Heart right ventricle (tissue), 16 donors: ENCODE data around the gene TXNDC16. TPM values are rescaled to one million over a fixed set of nuclear protein-coding genes. Genes with fewer than 3 reads are reported as not detected.
A peak's percentile ranks its signal among the peaks of the same experiment; 100 is the strongest.
"Not testable (repeated sequence)": the region's sequence is repeated elsewhere in the genome, so short reads cannot be mapped to it uniquely, and the experiment has no call there.

Source experiments
- ATAC-seq, 8 donors: fragments of 200-7000 bp; cut with Tn5 transposase; one replicate each; pipeline ENCODE4 v1.9.1; 2020; ENCODE audit warnings: mild to moderate bottlenecking in 8 of 8, moderate library complexity in 8 of 8, moderate number of reproducible peaks in 1 of 8
- DNase-seq, 2 donors: peaks; one replicate each; pipeline ENCODE4 v3.0.0-alpha.2; 2020
- H3K27ac ChIP-seq, 10 donors: fragments of 200-600 bp; sonication (generic) in 2 of 10; one replicate each; pipeline versions ENCODE4 v1.5.0 to v1.8.0; 2020 to 2022; ENCODE audit warnings: mild to moderate bottlenecking in 3 of 10
- H3K27me3 ChIP-seq, 7 donors: fragments of 200-600 bp; one replicate each; pipeline ENCODE4 v1.8.0; 2021 to 2022; ENCODE audit warnings: mild to moderate bottlenecking in 2 of 7
- H3K36me3 ChIP-seq, 9 donors: fragments of 200-600 bp; sonication (generic) in 1 of 9; one replicate each; pipeline versions ENCODE4 v1.5.0 to v1.8.0; 2020 to 2022; ENCODE audit warnings: mild to moderate bottlenecking in 2 of 9
- H3K4me1 ChIP-seq, 9 donors: fragments of 200-600 bp; sonication (generic) in 1 of 9; one replicate each; pipeline versions ENCODE4 v1.5.0 to v1.8.0; 2020 to 2022; ENCODE audit warnings: mild to moderate bottlenecking in 4 of 9
- H3K4me3 ChIP-seq, 10 donors: fragments of 200-600 bp; sonication (generic) in 2 of 10; one replicate each; pipeline versions ENCODE4 v1.5.0 to v1.8.0; 2020 to 2022; ENCODE audit warnings: mild to moderate bottlenecking in 7 of 10, moderate library complexity in 2 of 10
- H3K9me3 ChIP-seq, 11 donors: fragments of 200-600 bp in 10 of 11; sonication (generic) in 2 of 11; one replicate each; pipeline versions ENCODE4 v1.5.0 to v1.8.0; 2013 to 2022; ENCODE audit warnings: mild to moderate bottlenecking in 2 of 11, control low read depth in 1 of 11, moderate library complexity in 1 of 11
- WGBS, 2 donors: extraction: QIAGEN DNeasy Blood & Tissue Kit; methylation state at CpG; one replicate each; pipeline ENCODE4 v1.1.7; 2013; ENCODE audit warnings: inconsistent platforms in 1 of 2; 5-methylcytosine and 5-hydroxymethylcytosine counted together
- intact Hi-C, 10 donors: fragments of 100-400 bp; cut with DNase I; formaldehyde crosslinking; loops; one replicate each; pipeline versions ENCODE4 v1.11.1 to v1.14.2; 2022
- polyA plus RNA-seq, 2 donors: library from polyadenylated mRNA; stranded (reverse); fragments of 200-250 nt; gene quantifications; one replicate each; pipeline ENCODE4 v1.2.3, GENCODE V29; 2013
- total RNA-seq, 10 donors: library from RNA; stranded (reverse); fragmentation: NEBNext Ultra II Directional in 3 of 10; extraction: Animal tissue kit (Norgen Biotek cat#: 25700) in 3 of 10; gene quantifications; one replicate each; pipeline versions ENCODE4 v1.2.1 to v1.2.4, GENCODE V29; 2021 to 2023
- TF ChIP-seq, protein P1 (sequence below), 9 donors: fragments of 200-600 bp; sonication (generic) in 2 of 9; IDR thresholded peaks; one replicate each; pipeline versions ENCODE4 v1.5.0 to v1.8.0; 2021 to 2022; ENCODE audit warnings: antibody characterized with exemption in 9 of 9, mild to moderate bottlenecking in 5 of 9, moderate library complexity in 1 of 9
- donor health status: Arrhythmogenic right ventricular cardiomyopathy.
- donor health status: ischemic (EF 13 %, LVEDD 7.1; RV severe dilation, severe dysfunction).
- donor health status: healthy with polysubstance abuse.
- donor health status: DM: no; HTN: yes; CAD: no.
- donor health status: DM: no; HTN: no; CAD: no.
- donor health status: ischemic (EF 25% LVEDD 6.9; RV normal size, moderate dysfunction).
- donor health status: ischemic (EF 25% LVEDD 5.7; RV mildly dilated, moderate dysfunction).
- donor health status: healthy.
- donor health status: DM: yes; HTN: yes; CAD: no.
- donor health status: Ischemic cardiomyopathy.
- donor health status: ischemic (EF 35%, LVEDD 5.7; RV mildly dilated, moderate dysfunction).
- donor health status: nonischemic (EF 11% LVEDD 7.7; RV severe dilation, severe dysfunction).
- donor health status: DM: yes; HTN: yes; CAD: no.
- donor health status: PGD.
- donor health status: ischemic (EF 29% LVEDD 5.4; RV normal size, mild dysfunction).
- donor health status: nonischemic (EF 23%, LVEDD 6.1; RV moderate dilation, normal function).

TXNDC16 gene
- total and polyA plus RNA-seq, 12 donors, result 1.2 to 6.3 (median 4.1) TPM

DNA sequence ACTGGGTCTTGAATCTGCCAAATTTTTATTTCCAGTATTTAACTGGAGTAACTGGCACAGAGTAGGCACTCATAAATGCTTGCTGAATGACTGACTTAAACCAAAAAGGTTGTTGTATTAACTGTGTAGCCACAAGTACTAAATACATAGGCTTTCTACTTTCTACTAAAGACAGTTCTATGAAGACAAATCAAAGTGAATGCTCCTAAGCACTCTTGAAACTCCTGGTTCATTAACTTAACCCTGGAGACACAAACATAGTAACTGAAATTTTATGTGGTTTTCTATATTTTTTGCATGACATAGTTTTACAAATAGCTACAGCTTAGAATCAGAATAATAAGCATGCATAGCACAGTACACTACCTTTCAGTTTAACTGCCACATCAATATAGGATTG lies 70.4 kb downstream of the TXNDC16 start:
- no peak overlapping the region for H3K4me3 ChIP-seq
- ATAC-seq, result no peak
- intact Hi-C loops, result no loop called here

DNA sequence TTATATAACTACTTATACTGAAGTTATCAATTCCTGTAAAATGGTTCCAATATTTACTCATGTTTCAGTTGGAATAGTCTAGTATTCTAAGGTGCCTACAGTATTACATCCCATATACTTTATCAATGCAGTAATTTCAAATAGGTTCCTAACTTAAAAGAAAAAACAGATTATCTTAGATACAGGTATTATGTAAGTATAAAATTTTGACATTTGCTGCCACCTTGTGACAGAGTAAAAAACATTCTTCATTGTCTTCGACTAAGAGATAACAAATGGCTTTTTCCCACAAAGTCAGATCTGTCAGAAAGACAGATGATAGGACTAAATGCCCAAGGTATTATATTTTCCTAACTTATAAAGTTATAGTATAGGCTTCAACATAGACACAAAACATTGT lies 78.7 kb downstream of the TXNDC16 start:
- Histone ChIP-seq H3K36me3 (peaks cover 0 to 30% (median 0%) of the 10 kb centered on the region in 9 donors), H3K27me3 (no peaks in the 10 kb centered on the region), H3K9me3 (peaks cover 0 to 18% (median 0%) of the 10 kb centered on the region in 11 donors), H3K4me3 (no peak overlapping the region), H3K4me1 (no peaks in the 10 kb centered on the region), H3K27ac (no peak overlapping the region)
- TF ChIP-seq, protein P1, sequence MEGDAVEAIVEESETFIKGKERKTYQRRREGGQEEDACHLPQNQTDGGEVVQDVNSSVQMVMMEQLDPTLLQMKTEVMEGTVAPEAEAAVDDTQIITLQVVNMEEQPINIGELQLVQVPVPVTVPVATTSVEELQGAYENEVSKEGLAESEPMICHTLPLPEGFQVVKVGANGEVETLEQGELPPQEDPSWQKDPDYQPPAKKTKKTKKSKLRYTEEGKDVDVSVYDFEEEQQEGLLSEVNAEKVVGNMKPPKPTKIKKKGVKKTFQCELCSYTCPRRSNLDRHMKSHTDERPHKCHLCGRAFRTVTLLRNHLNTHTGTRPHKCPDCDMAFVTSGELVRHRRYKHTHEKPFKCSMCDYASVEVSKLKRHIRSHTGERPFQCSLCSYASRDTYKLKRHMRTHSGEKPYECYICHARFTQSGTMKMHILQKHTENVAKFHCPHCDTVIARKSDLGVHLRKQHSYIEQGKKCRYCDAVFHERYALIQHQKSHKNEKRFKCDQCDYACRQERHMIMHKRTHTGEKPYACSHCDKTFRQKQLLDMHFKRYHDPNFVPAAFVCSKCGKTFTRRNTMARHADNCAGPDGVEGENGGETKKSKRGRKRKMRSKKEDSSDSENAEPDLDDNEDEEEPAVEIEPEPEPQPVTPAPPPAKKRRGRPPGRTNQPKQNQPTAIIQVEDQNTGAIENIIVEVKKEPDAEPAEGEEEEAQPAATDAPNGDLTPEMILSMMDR (IDR thresholded peaks at IDR 0.05), result peak in 8 of 9 donors; percentile 12 to 53 (median 44)
- DNase-seq (no peak), ATAC-seq (no peak)
- WGBS, 2 donors, result 13 to 28% methylated on average over 1 of the region's 1 CpG
- intact Hi-C loops, result loop anchor here in 7 of 10 donors (2.0 to 5.0 kb wide), 4 partner anchors 171 to 176 kb away; no protein-coding TSS in a partner anchor

More for the DNA sequence above, 70.4 kb downstream of the TXNDC16 start:
- H3K36me3 ChIP-seq, result peaks cover 0 to 35% (median 0%) of the 10 kb centered on the region in 9 donors
- no peak for DNase-seq
- TF ChIP-seq, protein P1 (IDR thresholded peaks at IDR 0.05), result no peak
- peaks cover 0 to 21% (median 0%) of the 10 kb centered on the region in 11 donors for H3K9me3 ChIP-seq
- no peaks in the 10 kb centered on the region for H3K27me3 ChIP-seq
- H3K4me1 ChIP-seq, result no peaks in the 10 kb centered on the region
- no peak overlapping the region for H3K27ac ChIP-seq

DNA sequence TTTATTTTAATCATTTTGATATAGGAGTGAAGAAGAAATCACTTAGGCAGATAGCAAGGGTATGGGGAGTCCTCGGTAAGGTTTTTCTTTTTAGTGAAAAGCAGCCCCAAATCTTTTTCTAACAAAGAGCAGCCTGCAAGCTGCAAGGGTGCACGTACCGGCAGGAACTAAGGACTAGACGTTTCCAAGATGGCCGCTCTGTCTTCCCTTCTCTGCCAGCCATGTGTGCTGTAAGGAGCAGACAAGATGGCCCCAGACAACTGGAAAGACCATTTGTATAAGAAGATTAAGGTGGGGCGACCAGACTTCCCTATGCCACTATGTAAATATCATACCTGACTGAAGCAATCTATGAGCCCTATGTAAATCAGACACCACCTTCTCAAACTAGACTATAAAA lies 79.6 kb downstream of the TXNDC16 start:
- no peak for ATAC-seq
- DNase-seq, result no peak
- TF ChIP-seq, protein P1 (IDR thresholded peaks at IDR 0.05), result no peak
- intact Hi-C loops, result loop anchor here in 7 of 10 donors (2.0 to 5.0 kb wide), 4 partner anchors 170 to 175 kb away; no protein-coding TSS in a partner anchor
- Histone ChIP-seq H3K4me1 (no peaks in the 10 kb centered on the region), H3K36me3 (peaks cover 0 to 31% (median 0%) of the 10 kb centered on the region in 9 donors), H3K9me3 (peaks cover 0 to 16% (median 0%) of the 10 kb centered on the region in 11 donors), H3K27ac (no peak overlapping the region), H3K4me3 (no peak overlapping the region), H3K27me3 (no peaks in the 10 kb centered on the region)
- 96 to 97% methylated on average over 6 of the region's 6 CpGs for WGBS, 2 donors

DNA sequence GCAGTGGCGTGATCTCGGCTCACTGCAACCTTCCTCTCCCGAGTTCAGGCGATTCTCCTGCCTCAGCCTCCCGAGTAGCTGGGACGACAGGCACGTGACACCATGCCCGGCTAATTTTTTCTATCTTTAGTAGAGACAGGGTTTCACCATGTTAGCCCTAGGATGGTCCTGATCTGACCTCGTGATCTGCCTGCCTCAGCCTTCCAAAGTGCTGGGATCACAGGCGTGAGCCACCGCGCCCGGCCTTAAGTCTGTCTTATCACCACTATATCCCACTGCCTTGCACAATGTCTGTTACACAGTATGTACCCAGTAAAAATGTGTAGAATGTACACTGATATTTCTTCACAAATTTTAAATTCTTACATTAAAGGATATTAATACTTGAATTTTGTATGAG lies 80.1 kb downstream of the TXNDC16 start:
- H3K4me3 ChIP-seq, H3K4me1 ChIP-seq, DNase-seq, H3K27me3 ChIP-seq, H3K27ac ChIP-seq, ATAC-seq: not testable (repeated sequence)
- intact Hi-C loops, result loop anchor here in 7 of 10 donors (2.0 to 5.0 kb wide), 4 partner anchors 170 to 175 kb away; no protein-coding TSS in a partner anchor
- peaks cover 0 to 31% (median 0%) of the 10 kb centered on the region in 9 donors for H3K36me3 ChIP-seq
- WGBS, 2 donors, result 91 to 96% methylated on average over 13 of the region's 13 CpGs
- peaks cover 0 to 12% (median 0%) of the 10 kb centered on the region in 11 donors for H3K9me3 ChIP-seq

DNA sequence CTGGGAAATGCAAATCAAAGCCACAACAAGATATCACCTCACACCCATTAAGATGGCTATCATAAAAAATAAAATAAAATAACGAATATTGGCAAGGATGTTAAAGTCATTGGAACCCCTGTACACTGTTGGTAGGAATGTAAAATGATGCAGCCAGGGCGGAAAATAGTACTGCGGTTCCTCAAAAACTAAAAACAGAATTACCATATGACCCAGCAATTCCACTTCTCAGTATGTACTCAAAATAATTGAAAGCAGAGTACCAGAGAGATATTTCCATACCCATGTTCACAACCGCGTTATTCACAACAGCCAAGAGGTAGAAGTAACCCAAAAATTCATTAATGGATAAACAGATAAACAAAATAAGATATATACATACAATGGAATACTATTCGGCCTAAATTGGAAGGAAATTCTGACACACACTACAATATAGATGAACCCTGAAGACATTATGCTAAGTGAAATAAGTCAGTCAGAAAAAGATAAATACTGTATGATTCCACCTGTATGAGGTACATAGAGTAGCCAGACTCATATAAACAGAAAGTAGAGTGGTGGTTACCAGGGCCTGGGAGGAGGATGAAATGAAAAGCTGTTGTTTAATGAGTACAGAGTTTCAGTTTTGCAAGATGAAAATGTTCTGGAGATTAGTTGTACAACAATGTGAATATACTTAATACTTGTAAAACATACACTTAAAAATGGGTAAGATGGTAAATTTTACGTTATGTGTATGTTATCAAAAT lies 84.6 kb downstream of the TXNDC16 start:
- Histone ChIP-seq H3K27ac (no peak overlapping the region), H3K4me1 (no peaks in the 10 kb centered on the region), H3K36me3 (peaks cover 0 to 21% (median 0%) of the 10 kb centered on the region in 9 donors), H3K4me3 (no peak overlapping the region), H3K27me3 (no peaks in the 10 kb centered on the region), H3K9me3 (no peaks in the 10 kb centered on the region)
- no peak for DNase-seq
- TF ChIP-seq, protein P1 (IDR thresholded peaks at IDR 0.05), result no peak
- intact Hi-C loops, result no loop called here
- ATAC-seq, result no peak
- WGBS, 2 donors, result 86 to 94% methylated on average over 7 of the region's 7 CpGs
